ENCODE measurements around the gene RAB28.
"Not testable (repeated sequence)": the region's sequence is repeated elsewhere in the genome, so short reads cannot be mapped to it uniquely, and the experiment has no call there.

Gene RAB28

DNA sequence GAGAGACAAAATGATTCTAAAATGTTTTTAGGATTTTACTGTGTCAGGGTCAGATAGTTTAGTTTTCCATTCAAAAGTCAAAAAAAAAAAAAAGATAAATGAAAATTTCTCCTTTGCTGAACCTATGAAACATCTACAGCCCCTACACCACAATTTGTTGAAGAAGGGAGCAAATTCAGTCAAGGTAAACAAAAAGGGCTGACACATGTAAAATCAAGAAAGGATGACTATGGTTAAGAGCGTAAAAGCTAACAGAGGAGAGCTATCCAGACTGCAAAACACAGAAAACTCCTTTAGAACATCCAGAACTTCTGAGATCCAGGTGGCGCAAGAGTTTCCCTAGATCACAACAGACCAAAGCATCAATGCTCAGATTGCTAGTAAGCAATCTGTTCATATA lies 72.2 kb downstream of the RAB28 start:
- TF ChIP-seq POLR2A (IDR thresholded peaks at IDR 0.05; ENCODE audit: extremely low read depth, insufficient read length) (no peak), MYC (IDR thresholded peaks at IDR 0.05; ENCODE audit: low read depth, low read length) (no peak)
- TF ChIP-seq, protein P1, sequence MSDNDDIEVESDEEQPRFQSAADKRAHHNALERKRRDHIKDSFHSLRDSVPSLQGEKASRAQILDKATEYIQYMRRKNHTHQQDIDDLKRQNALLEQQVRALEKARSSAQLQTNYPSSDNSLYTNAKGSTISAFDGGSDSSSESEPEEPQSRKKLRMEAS (IDR thresholded peaks at IDR 0.05; ENCODE audit: low read depth, low read length): no peak
- TF ChIP-seq, protein P2, sequence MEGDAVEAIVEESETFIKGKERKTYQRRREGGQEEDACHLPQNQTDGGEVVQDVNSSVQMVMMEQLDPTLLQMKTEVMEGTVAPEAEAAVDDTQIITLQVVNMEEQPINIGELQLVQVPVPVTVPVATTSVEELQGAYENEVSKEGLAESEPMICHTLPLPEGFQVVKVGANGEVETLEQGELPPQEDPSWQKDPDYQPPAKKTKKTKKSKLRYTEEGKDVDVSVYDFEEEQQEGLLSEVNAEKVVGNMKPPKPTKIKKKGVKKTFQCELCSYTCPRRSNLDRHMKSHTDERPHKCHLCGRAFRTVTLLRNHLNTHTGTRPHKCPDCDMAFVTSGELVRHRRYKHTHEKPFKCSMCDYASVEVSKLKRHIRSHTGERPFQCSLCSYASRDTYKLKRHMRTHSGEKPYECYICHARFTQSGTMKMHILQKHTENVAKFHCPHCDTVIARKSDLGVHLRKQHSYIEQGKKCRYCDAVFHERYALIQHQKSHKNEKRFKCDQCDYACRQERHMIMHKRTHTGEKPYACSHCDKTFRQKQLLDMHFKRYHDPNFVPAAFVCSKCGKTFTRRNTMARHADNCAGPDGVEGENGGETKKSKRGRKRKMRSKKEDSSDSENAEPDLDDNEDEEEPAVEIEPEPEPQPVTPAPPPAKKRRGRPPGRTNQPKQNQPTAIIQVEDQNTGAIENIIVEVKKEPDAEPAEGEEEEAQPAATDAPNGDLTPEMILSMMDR (IDR thresholded peaks at IDR 0.05; ENCODE audit: low read depth, low read length): no peak
- DNase-seq (ENCODE audit: low read depth): no peak
- no peak overlapping the region for H3K4me3 ChIP-seq (ENCODE audit: low read depth, low read length)

DNA sequence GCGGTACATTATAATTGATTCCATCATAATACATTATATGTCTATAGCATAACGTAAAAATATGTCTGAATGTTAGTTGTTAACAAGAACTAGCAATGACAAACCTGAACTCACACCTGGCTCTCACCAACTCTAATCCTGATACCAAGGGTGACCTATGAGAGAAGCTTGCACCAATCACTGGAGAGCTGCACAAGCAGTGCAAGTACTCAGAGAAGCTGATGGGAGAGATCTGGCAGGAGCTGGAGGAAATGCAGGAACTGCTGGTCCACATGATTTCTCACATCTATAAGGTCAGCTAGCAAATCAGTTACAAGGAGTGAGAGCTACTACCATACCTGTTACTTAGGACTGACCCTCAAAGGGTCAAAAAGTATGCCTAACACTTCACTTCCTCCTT lies 74.8 kb downstream of the RAB28 start:
- DNase-seq (ENCODE audit: low read depth): no peak
- TF ChIP-seq, protein P1 (IDR thresholded peaks at IDR 0.05; ENCODE audit: low read depth, low read length): no peak
- TF ChIP-seq, protein P2 (IDR thresholded peaks at IDR 0.05; ENCODE audit: low read depth, low read length): no peak
- no peak for TF ChIP-seq POLR2A (IDR thresholded peaks at IDR 0.05; ENCODE audit: extremely low read depth, insufficient read length)
- no peak for TF ChIP-seq MYC (IDR thresholded peaks at IDR 0.05; ENCODE audit: low read depth, low read length)
- no peak overlapping the region for H3K4me3 ChIP-seq (ENCODE audit: low read depth, low read length)

DNA sequence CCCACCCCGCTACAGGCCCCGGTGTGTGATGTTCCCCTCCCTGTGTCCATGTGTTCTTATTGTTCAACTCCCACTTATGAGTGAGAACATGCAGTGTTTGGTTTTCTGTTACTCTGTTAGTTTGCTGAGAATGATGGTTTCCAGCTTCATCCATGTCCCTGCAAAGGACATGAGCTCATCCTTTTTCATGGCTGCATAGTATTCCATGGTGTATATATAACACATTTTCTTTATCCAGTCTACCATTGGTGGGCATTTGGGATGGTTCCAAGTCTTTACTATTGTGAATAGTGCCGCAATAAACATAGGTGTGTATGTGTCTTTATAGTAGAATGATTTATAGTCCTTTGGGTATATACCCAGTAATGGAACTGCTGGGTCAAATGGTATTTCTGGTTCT lies 78.0 kb downstream of the RAB28 start:
- H3K4me3 ChIP-seq (ENCODE audit: low read depth, low read length); DNase-seq (ENCODE audit: low read depth): not testable (repeated sequence)

DNA sequence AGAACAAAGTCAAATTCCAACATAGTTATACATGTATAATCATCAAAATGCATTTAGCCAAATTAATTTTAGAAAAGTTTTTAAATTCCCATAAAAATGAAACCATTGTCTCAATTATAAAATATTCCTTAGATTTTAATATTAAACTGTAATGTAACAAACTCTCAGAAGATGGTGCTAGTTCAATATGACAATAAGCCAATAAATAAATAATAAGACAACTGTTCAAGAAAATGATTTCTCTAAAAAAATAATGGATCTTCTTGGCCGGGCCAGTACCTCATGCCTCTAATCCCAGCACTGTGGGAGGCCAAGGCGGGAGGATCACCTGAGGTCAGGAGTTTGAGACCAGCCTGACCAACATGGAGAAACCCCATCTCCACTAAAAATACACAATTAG lies 80.3 kb downstream of the RAB28 start:
- TF ChIP-seq, protein P2 (IDR thresholded peaks at IDR 0.05; ENCODE audit: low read depth, low read length): no peak
- no peak for TF ChIP-seq MYC (IDR thresholded peaks at IDR 0.05; ENCODE audit: low read depth, low read length)
- TF ChIP-seq POLR2A (IDR thresholded peaks at IDR 0.05; ENCODE audit: extremely low read depth, insufficient read length): no peak
- TF ChIP-seq, protein P1 (IDR thresholded peaks at IDR 0.05; ENCODE audit: low read depth, low read length): no peak
- H3K4me3 ChIP-seq (ENCODE audit: low read depth, low read length): no peak overlapping the region
- DNase-seq (ENCODE audit: low read depth): no peak

DNA sequence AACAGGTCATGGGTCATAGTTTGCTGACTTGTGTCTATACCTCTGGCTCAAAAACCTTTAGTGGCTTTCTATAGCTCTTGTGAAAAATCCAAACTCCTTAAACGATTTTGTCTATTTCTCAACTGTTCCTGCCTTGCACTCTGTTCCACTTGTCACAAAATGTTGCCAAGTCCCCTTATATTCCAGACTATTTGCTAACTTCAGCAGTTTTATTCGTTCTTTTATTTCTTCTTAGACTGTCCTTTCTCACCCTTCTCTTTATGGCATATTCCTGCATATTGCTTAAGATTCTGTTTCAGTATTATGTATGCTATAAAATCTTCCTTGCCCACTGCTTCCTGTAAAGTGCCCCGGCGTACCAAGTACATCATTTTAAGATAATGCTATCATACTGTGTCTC lies 80.8 kb downstream of the RAB28 start:
- TF ChIP-seq, protein P2 (IDR thresholded peaks at IDR 0.05; ENCODE audit: low read depth, low read length): no peak
- TF ChIP-seq POLR2A (IDR thresholded peaks at IDR 0.05; ENCODE audit: extremely low read depth, insufficient read length) (no peak), MYC (IDR thresholded peaks at IDR 0.05; ENCODE audit: low read depth, low read length) (no peak)
- TF ChIP-seq, protein P1 (IDR thresholded peaks at IDR 0.05; ENCODE audit: low read depth, low read length): no peak

DNA sequence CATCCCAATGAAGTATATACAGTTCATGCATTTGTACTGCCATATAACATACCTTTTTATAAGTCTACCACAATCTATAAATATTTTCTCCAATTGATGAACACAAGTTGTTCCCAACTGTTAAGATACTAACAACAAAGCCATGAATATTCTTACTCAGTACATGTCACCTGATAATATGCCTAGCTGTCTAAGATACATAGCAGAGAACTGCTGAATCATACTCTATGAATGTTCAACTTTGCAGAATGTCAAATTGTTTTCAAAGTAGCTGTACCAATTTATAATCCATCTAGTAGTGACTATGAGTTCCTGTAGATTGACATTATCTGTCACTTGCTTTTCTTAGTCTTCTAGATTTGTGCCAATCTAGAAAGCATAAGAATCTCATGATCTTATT lies 84.9 kb downstream of the RAB28 start:
- no peak for TF ChIP-seq MYC (IDR thresholded peaks at IDR 0.05; ENCODE audit: low read depth, low read length)
- no peak for TF ChIP-seq POLR2A (IDR thresholded peaks at IDR 0.05; ENCODE audit: extremely low read depth, insufficient read length)
- TF ChIP-seq, protein P2 (IDR thresholded peaks at IDR 0.05; ENCODE audit: low read depth, low read length): no peak
- TF ChIP-seq, protein P1 (IDR thresholded peaks at IDR 0.05; ENCODE audit: low read depth, low read length): no peak
- DNase-seq (ENCODE audit: low read depth): no peak
- H3K4me3 ChIP-seq (ENCODE audit: low read depth, low read length): no peak overlapping the region

More for the DNA sequence above, 80.8 kb downstream of the RAB28 start:
- DNase-seq (ENCODE audit: low read depth): no peak
- H3K4me3 ChIP-seq (ENCODE audit: low read depth, low read length): no peak overlapping the region
